Endothelial cell of umbilical vein (primary cell): ENCODE measurements around the gene PRDM2. TPM values are rescaled to one million over a fixed set of nuclear protein-coding genes. Genes with fewer than 3 reads are reported as not detected.

Experiments used
- BruUV-seq: library from RNA; stranded (reverse); fragments of 400-500 nt; replicated peaks from 2 replicates; lab custom pipeline; 2021; lab: Mats Ljungman, UMichigan
- CTCF ChIA-PET: fragments of 300-600, 350-600 bp; sonication (Branson Sonifier 250); formaldehyde crosslinking; loops from one replicate; lab custom pipeline; 2021; ENCODE audit warnings: antibody characterized with exemption, inconsistent platforms; lab: Charles Lee
- POLR2A ChIA-PET: fragments of 300-600, 350-600 bp; sonication (Branson Sonifier 250); formaldehyde crosslinking; loops from one replicate; lab custom pipeline; 2021; ENCODE audit warnings: antibody characterized with exemption, inconsistent platforms; lab: Charles Lee
- DNase-seq: peaks from one replicate; pipeline ENCODE4 v3.0.0-alpha.2; 2011; ENCODE audit warnings: low read depth, low spot score
- FAIRE-seq: peaks from 2 replicates; lab custom pipeline; 2011; peaks lifted over from hg19 to GRCh38; lab: Jason Lieb, UNC
- H2AFZ ChIP-seq: 2 replicates; pipeline ENCODE4 v1.6.0; 2012; ENCODE audit warnings: low read depth, low read length, control low read depth, inconsistent platforms
- H3K27ac ChIP-seq: 2 replicates; pipeline ENCODE4 v1.5.1; 2011; ENCODE audit warnings: low read depth, mild to moderate bottlenecking, control low read depth, low read length, moderate library complexity; ENCODE audit not compliant: insufficient read depth
- H3K27me3 ChIP-seq, 2 experiments: 2 replicates each; pipeline versions ENCODE4 v1.6.0 to v1.6.1; 2011; ENCODE audit warnings: low read length in 2 of 2, mixed read lengths in 1 of 2; ENCODE audit not compliant: control insufficient read depth in 2 of 2, insufficient read depth in 2 of 2
- H3K36me3 ChIP-seq, 2 experiments: 2 replicates in 1 of 2; 3 replicates in 1 of 2; pipeline ENCODE4 v1.5.1; 2011; ENCODE audit warnings: low read length in 2 of 2, mild to moderate bottlenecking in 1 of 2, moderate library complexity in 1 of 2; ENCODE audit not compliant: control insufficient read depth in 2 of 2, insufficient read depth in 2 of 2; ENCODE audit errors: extremely low read depth in 1 of 2
- H3K4me1 ChIP-seq: 3 replicates; pipeline ENCODE4 v1.5.1; 2011; ENCODE audit warnings: mild to moderate bottlenecking, low read length; ENCODE audit not compliant: control insufficient read depth, insufficient read depth; ENCODE audit errors: extremely low read depth
- H3K4me2 ChIP-seq: 2 replicates; pipeline ENCODE4 v1.6.1; 2011; ENCODE audit warnings: low read length, control low read depth, mixed read lengths; ENCODE audit not compliant: insufficient read depth
- H3K4me3 ChIP-seq, 3 experiments: fragments of 200-600 bp in 1 of 3; sonication (generic), shearing (Covaris generic) in 1 of 3; replicated peaks in 1 of 3; 2 replicates each; pipeline ENCODE4 v1.5.1; 2011 to 2016; ENCODE audit warnings: control low read depth in 3 of 3, low read length in 3 of 3, mild to moderate bottlenecking in 2 of 3, inconsistent platforms in 1 of 3, low read depth in 1 of 3, moderate library complexity in 1 of 3; ENCODE audit not compliant: insufficient read depth in 1 of 3
- H3K79me2 ChIP-seq: 2 replicates; pipeline ENCODE4 v1.6.0; 2012; ENCODE audit warnings: low read length, inconsistent platforms; ENCODE audit not compliant: control insufficient read depth, insufficient read depth
- H3K9ac ChIP-seq: replicated peaks from 2 replicates; pipeline ENCODE3; 2011; ENCODE audit warnings: low read length, control low read depth; ENCODE audit not compliant: insufficient read depth; ENCODE audit errors: extremely low read depth
- H3K9me1 ChIP-seq: replicated peaks from 3 replicates; pipeline ENCODE4 v1.6.0; 2011; ENCODE audit warnings: mild to moderate bottlenecking, low read length; ENCODE audit not compliant: control insufficient read depth, insufficient read depth; ENCODE audit errors: extremely low read depth
- H3K9me3 ChIP-seq: replicated peaks from 2 replicates; pipeline ENCODE4 v1.5.1; 2012; ENCODE audit warnings: low read length, inconsistent platforms; ENCODE audit not compliant: control insufficient read depth, insufficient read depth
- H4K20me1 ChIP-seq: replicated peaks from 2 replicates; pipeline ENCODE3; 2011; ENCODE audit warnings: mild to moderate bottlenecking, low read length; ENCODE audit not compliant: control insufficient read depth, insufficient read depth; ENCODE audit errors: extremely low read depth
- EZH2 ChIP-seq: IDR thresholded peaks from 2 replicates; pipeline ENCODE4 v1.6.1; 2012; ENCODE audit warnings: borderline replicate concordance, low read depth, mild to moderate bottlenecking, moderate library complexity, low read length, inconsistent platforms; ENCODE audit not compliant: severe bottlenecking
- FOS ChIP-seq: IDR thresholded peaks from 2 replicates; pipeline ENCODE4 v1.6.1; 2011; ENCODE audit warnings: mild to moderate bottlenecking, low read length, moderate library complexity, borderline replicate concordance; ENCODE audit not compliant: insufficient read depth
- GATA2 ChIP-seq: IDR thresholded peaks from 2 replicates; pipeline ENCODE4 v1.7.0; 2011; ENCODE audit warnings: low read depth, mild to moderate bottlenecking, moderate library complexity, mixed read lengths, low read length; ENCODE audit not compliant: insufficient read length, insufficient read depth
- JUN ChIP-seq: IDR thresholded peaks from 2 replicates; pipeline ENCODE4 v1.6.1; 2011; ENCODE audit warnings: borderline replicate concordance, low read depth; ENCODE audit not compliant: insufficient read length, insufficient read depth
- MAX ChIP-seq: IDR thresholded peaks from 2 replicates; pipeline ENCODE4 v1.6.1; 2011; ENCODE audit not compliant: insufficient read depth, insufficient read length
- MYC ChIP-seq: IDR thresholded peaks from one replicate; pipeline ENCODE4 v1.6.1; 2011; ENCODE audit warnings: mild to moderate bottlenecking, low read depth, low read length
- POLR2A ChIP-seq: IDR thresholded peaks from 2 replicates; pipeline ENCODE4 v1.6.1; 2012; ENCODE audit warnings: low read depth, mild to moderate bottlenecking, control low read depth, low read length
- POLR2AphosphoS5 ChIP-seq: IDR thresholded peaks from 2 replicates; pipeline ENCODE4 v1.6.1; 2012; ENCODE audit warnings: low read depth, mild to moderate bottlenecking, control low read depth, low read length, moderate library complexity; ENCODE audit not compliant: insufficient read depth
- dilution Hi-C: fragments of 300-500 bp; cut with MboI; formaldehyde crosslinking; loops from one replicate; pipeline ENCODE4 v1.15.0; 2019; ENCODE audit warnings: low sequenced_read_pairs; ENCODE audit not compliant: extremely low pct_ligation_motif_present
- intact Hi-C: fragments of 100-400 bp; cut with micrococcal nuclease; formaldehyde crosslinking; loops from one replicate; pipeline ENCODE4 v1.10.0; 2022
- polyA plus RNA-seq, 4 experiments: library from polyadenylated mRNA; depleted of rRNA in 3 of 4; stranded (reverse) in 3 of 4; unstranded in 1 of 4; fragments of >200 nt; gene quantifications; 2 replicates each; pipeline versions ENCODE4 v1.2.1 to v1.2.3, GENCODE V29; 2011 to 2012; ENCODE audit warnings: missing spikeins in 1 of 4
- total RNA-seq: library from RNA; stranded (reverse); gene quantifications from 2 replicates; pipeline ENCODE4 v1.2.3, GENCODE V29; 2021
- TF ChIP-seq, protein P1 (sequence below), 2 donors: IDR thresholded peaks; 1 replicate in 1 of 2; 2 replicates in 1 of 2; pipeline ENCODE4 v1.5.1; 2011; ENCODE audit warnings: low read length in 2 of 2, mild to moderate bottlenecking in 2 of 2, moderate library complexity in 2 of 2, control low read depth in 1 of 2, inconsistent platforms in 1 of 2, low read depth in 1 of 2; ENCODE audit not compliant: insufficient read depth in 1 of 2; ENCODE audit errors: extremely low read depth in 1 of 2

PRDM2 gene
- total and polyA plus RNA-seq, 2 donors (not counting 3 experiments of a cell fraction or from before 2014, with no cell fraction given), result 11.3 to 35.7 TPM

GRCh38 chr1:13819642-13820041, 119.7 kb downstream of the PRDM2 start:
- TF ChIP-seq EZH2 (no peak), JUN (no peak), FOS (no peak), MAX (no peak), GATA2 (no peak), POLR2A (no peak), MYC (no peak), POLR2AphosphoS5 (no peak)
- TF ChIP-seq, protein P1, sequence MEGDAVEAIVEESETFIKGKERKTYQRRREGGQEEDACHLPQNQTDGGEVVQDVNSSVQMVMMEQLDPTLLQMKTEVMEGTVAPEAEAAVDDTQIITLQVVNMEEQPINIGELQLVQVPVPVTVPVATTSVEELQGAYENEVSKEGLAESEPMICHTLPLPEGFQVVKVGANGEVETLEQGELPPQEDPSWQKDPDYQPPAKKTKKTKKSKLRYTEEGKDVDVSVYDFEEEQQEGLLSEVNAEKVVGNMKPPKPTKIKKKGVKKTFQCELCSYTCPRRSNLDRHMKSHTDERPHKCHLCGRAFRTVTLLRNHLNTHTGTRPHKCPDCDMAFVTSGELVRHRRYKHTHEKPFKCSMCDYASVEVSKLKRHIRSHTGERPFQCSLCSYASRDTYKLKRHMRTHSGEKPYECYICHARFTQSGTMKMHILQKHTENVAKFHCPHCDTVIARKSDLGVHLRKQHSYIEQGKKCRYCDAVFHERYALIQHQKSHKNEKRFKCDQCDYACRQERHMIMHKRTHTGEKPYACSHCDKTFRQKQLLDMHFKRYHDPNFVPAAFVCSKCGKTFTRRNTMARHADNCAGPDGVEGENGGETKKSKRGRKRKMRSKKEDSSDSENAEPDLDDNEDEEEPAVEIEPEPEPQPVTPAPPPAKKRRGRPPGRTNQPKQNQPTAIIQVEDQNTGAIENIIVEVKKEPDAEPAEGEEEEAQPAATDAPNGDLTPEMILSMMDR (IDR thresholded peaks at IDR 0.05; ENCODE audit: extremely low read depth in 1 of 2, insufficient read depth in 1 of 2, low read depth in 1 of 2, low read length in 2 of 2), result no peak
- no peaks in the 10 kb centered on the region for H4K20me1 ChIP-seq
- dilution Hi-C loops (no loop called here), intact Hi-C loops (no loop called here)
- ChIA-PET CTCF (no interaction called here), POLR2A (no interaction called here)
- no peaks in the 10 kb centered on the region for H3K4me1 ChIP-seq
- no peak overlapping the region for H3K4me3 ChIP-seq
- no peaks in the 10 kb centered on the region for H3K9me1 ChIP-seq
- H3K4me2 ChIP-seq, result no peak overlapping the region
- no peak for FAIRE-seq
- H3K79me2 ChIP-seq, result no peaks in the 10 kb centered on the region
- no peak overlapping the region for H3K9ac ChIP-seq
- no TSS peak for BruUV-seq
- H3K27ac ChIP-seq, result no peak overlapping the region
- DNase-seq, result no peak
- no peak overlapping the region for H2AFZ ChIP-seq
- no peaks in the 10 kb centered on the region for H3K9me3 ChIP-seq
- H3K36me3 ChIP-seq, result no peaks in the 10 kb centered on the region
- H3K27me3 ChIP-seq, result no peaks in the 10 kb centered on the region
